Tibial artery (tissue), 4 donors: ENCODE results near the gene TAS2R31.

Source experiments
- DNase-seq, 2 donors: peaks; one replicate each; pipeline ENCODE4 v3.0.0-alpha.2; 2019
- H3K27ac ChIP-seq, 2 donors: fragments of 200-600 bp; sonication (generic) in 1 of 2; 1 replicate in 1 of 2; 2 replicates in 1 of 2; pipeline ENCODE4 v1.5.1; 2018 to 2019; ENCODE audit warnings: mild to moderate bottlenecking in 1 of 2
- H3K27me3 ChIP-seq, 2 donors: fragments of 200-600 bp; sonication (generic) in 1 of 2; one replicate each; pipeline versions ENCODE4 v1.5.1 to v1.6.0; 2016 to 2019
- H3K36me3 ChIP-seq, 3 donors: fragments of 200-600 bp; sonication (generic) in 2 of 3; one replicate each; pipeline ENCODE4 v1.5.1; 2016 to 2019; ENCODE audit warnings: mild to moderate bottlenecking in 2 of 3
- H3K4me1 ChIP-seq, 4 donors: fragments of 200-600 bp; sonication (generic) in 2 of 4; 1 replicate in 3 of 4; 2 replicates in 1 of 4; pipeline ENCODE4 v1.5.1; 2016 to 2019
- H3K4me3 ChIP-seq, 2 donors: fragments of 200-600 bp; sonication (generic) in 1 of 2; 1 replicate in 1 of 2; 2 replicates in 1 of 2; pipeline ENCODE4 v1.5.1; 2018 to 2019; ENCODE audit warnings: mild to moderate bottlenecking in 2 of 2
- H3K9me3 ChIP-seq, 3 donors: fragments of 200-600 bp; sonication (generic) in 1 of 3; one replicate each; pipeline ENCODE4 v1.5.1; 2016 to 2019
- intact Hi-C: fragments of 100-400 bp; cut with DNase I; formaldehyde crosslinking; loops from one replicate; pipeline ENCODE4 v1.15.0; 2023; ENCODE audit warnings: low total_unique reads
- TF ChIP-seq, protein P1 (sequence below), 2 experiments: fragments of 200-600 bp in 1 of 2; fragments of 450-650 bp in 1 of 2; IDR thresholded peaks; one replicate each; pipeline ENCODE4 v1.5.1; 2017 to 2019; ENCODE audit warnings: antibody characterized with exemption in 2 of 2, mild to moderate bottlenecking in 1 of 2, moderate library complexity in 1 of 2

Gene TAS2R31

DNA sequence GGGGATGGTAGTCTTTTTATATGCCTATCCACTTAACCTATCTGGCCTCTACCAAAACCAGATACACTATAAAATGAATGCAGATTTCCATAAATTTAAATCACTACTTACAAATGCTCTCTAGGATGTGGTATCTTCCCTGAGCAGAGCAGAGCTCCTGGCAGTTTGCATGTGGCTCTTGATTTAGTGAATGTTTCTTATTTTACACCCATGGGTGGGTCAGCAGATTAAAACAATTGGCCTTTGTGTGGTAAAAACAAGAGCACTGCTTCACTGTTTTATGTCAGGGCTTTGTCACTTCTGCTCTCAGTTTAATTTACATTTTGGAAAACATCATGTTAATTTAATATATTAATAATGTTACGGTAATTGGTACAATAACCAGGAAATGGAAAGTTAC is 14.3 kb downstream of the TAS2R31 start:
- Histone ChIP-seq H3K36me3 (no peaks in the 10 kb centered on the region), H3K27me3 (no peaks in the 10 kb centered on the region), H3K4me1 (no peaks in the 10 kb centered on the region), H3K27ac (no peak overlapping the region), H3K4me3 (no peak overlapping the region), H3K9me3 (no peaks in the 10 kb centered on the region)
- TF ChIP-seq, protein P1, sequence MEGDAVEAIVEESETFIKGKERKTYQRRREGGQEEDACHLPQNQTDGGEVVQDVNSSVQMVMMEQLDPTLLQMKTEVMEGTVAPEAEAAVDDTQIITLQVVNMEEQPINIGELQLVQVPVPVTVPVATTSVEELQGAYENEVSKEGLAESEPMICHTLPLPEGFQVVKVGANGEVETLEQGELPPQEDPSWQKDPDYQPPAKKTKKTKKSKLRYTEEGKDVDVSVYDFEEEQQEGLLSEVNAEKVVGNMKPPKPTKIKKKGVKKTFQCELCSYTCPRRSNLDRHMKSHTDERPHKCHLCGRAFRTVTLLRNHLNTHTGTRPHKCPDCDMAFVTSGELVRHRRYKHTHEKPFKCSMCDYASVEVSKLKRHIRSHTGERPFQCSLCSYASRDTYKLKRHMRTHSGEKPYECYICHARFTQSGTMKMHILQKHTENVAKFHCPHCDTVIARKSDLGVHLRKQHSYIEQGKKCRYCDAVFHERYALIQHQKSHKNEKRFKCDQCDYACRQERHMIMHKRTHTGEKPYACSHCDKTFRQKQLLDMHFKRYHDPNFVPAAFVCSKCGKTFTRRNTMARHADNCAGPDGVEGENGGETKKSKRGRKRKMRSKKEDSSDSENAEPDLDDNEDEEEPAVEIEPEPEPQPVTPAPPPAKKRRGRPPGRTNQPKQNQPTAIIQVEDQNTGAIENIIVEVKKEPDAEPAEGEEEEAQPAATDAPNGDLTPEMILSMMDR (IDR thresholded peaks at IDR 0.05), result no peak
- intact Hi-C loops, result no loop called here
- no peak for DNase-seq

DNA sequence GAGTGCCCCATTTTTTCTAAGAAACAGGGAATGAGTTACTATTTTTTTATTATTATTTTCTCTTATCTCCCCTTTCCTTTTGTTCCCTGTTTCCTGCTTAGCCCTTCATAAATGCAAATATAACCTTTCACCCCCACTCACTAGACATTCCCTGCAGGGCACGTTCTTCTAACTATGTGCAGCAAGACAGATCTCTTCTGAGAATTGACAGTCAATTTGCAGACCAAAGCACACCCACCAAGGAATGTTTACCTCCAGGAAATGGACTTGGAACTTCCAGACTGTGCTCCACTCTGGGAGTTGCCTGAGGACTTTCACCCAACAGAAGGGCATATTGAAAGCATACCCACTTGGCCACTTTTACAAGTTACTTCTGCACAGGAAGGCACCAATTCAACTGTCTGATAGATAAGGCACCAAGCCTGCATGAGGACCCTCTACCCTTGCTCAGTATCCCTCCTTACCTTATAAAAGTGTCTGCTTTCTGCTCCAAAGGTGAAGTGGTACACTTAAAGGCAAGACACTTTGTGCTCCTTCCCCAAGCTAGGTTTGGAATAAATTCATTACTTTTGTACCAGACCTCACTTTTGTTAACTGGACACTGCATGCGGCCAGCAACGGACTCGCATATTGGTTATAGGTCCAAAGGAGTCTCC is 15.3 kb downstream of the TAS2R31 start:
- intact Hi-C loops, result no loop called here
- TF ChIP-seq, protein P1 (IDR thresholded peaks at IDR 0.05), result no peak
- Histone ChIP-seq H3K27me3 (no peaks in the 10 kb centered on the region), H3K9me3 (no peaks in the 10 kb centered on the region), H3K27ac (no peak overlapping the region), H3K4me1 (no peaks in the 10 kb centered on the region), H3K4me3 (no peak overlapping the region), H3K36me3 (no peaks in the 10 kb centered on the region)
- no peak for DNase-seq

DNA sequence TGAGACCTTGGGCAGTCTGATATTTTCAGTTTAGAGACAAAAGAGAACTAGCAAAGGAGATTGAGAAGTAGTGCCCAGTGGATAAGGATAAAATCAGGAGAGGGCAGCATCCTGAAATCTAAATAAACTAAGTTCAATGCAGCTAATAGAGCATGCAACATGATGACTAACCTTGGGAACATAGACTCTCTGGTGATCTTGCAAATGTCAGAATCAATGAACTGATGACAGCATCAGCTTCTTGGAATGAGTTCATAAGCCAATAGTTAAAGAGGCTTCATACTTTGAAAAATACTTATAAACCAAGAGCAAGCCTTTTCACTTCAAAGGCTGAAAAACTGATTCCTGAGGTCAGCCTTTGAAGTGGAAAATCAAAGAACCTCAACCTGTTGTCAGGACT is 17.0 kb downstream of the TAS2R31 start:
- H3K9me3 ChIP-seq, result no peaks in the 10 kb centered on the region
- no peak for DNase-seq
- no peak overlapping the region for H3K27ac ChIP-seq
- no peaks in the 10 kb centered on the region for H3K4me1 ChIP-seq
- no peak overlapping the region for H3K4me3 ChIP-seq
- no peaks in the 10 kb centered on the region for H3K27me3 ChIP-seq
- intact Hi-C loops, result no loop called here
- TF ChIP-seq, protein P1 (IDR thresholded peaks at IDR 0.05), result no peak
- no peaks in the 10 kb centered on the region for H3K36me3 ChIP-seq

DNA sequence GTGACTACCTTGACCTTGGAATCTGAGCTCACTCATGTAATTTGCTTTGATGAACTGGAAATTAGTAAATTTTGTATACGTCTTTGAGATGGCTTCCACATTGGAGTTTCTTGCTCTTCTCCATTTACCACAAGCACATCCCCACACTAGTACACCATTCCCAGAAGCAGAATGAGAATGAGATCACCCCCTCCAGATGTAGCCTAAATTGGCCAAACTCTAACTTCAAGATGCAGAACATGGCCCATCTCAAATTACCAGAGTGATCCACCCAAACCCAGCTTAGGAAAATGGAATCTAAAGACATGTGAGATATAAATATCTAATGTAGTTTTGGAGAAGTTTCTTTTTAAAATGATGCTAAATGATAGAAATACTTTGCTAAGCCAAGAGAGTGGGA is 23.6 kb downstream of the TAS2R31 start:
- no peak overlapping the region for H3K4me3 ChIP-seq
- H3K36me3 ChIP-seq, result no peaks in the 10 kb centered on the region
- H3K27me3 ChIP-seq, result no peaks in the 10 kb centered on the region
- intact Hi-C loops, result no loop called here
- TF ChIP-seq, protein P1 (IDR thresholded peaks at IDR 0.05), result no peak
- H3K4me1 ChIP-seq, result no peaks in the 10 kb centered on the region
- no peak overlapping the region for H3K27ac ChIP-seq
- no peak for DNase-seq
- H3K9me3 ChIP-seq, result no peaks in the 10 kb centered on the region

DNA sequence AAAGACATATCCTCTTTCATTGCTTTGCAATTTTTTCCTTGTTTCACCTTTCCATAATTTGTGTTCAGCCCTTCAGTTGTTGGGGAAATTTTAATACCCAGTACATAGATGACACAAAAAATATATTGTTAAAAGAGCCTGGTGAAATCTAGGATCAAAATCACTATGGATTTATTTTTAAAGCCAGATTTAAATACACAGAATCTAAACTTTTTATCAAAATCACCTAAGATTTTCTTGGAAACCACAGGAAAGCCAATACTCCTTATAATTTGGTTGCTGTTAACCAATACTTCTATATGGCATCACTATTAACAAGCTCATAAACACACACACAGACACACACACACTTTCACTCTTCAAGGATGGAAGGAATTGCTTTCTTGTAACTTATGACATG is 33.0 kb downstream of the TAS2R31 start, which contains the start of gene TAS2R20:
TAS2R20 (minus strand) TSS at position 101 of the 400 bp plus-strand sequence. CDS start 429 bp downstream, outside the sequence.
- TF ChIP-seq, protein P1 (IDR thresholded peaks at IDR 0.05), result no peak
- no peaks in the 10 kb centered on the region for H3K36me3 ChIP-seq
- intact Hi-C loops, result no loop called here
- no peaks in the 10 kb centered on the region for H3K9me3 ChIP-seq
- H3K4me1 ChIP-seq, result no peaks in the 10 kb centered on the region
- H3K4me3 ChIP-seq, result no peak within 1 kb of the TSS
- no peak for DNase-seq
- H3K27ac ChIP-seq, result no peak within 1 kb of the TSS
- no peaks in the 10 kb centered on the region for H3K27me3 ChIP-seq

DNA sequence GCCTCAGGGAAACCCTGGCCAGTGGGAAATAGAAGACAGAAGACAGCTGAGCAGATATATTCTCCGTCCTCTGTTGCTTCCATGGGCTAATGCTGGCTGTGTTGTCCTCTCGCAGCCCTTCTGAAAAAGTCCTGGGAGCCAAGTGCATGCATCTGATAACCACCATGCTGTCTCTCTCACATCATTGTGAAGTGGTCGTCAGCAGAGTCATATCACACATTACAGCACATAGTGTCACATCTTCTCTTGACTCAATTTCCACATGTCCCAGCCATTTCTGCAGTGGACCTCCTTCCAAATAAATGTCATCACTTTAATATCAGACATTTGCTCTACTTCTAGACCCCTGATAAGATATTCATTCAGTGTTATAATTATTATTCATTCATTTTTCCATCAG is 36.9 kb downstream of the TAS2R31 start:
- no peaks in the 10 kb centered on the region for H3K9me3 ChIP-seq

More for the DNA sequence above, 36.9 kb downstream of the TAS2R31 start:
- intact Hi-C loops, result no loop called here
- TF ChIP-seq, protein P1 (IDR thresholded peaks at IDR 0.05), result no peak
- H3K36me3 ChIP-seq, result no peaks in the 10 kb centered on the region
- H3K4me1 ChIP-seq, result no peaks in the 10 kb centered on the region
- no peak overlapping the region for H3K4me3 ChIP-seq
- no peak overlapping the region for H3K27ac ChIP-seq
- DNase-seq, result no peak
- no peaks in the 10 kb centered on the region for H3K27me3 ChIP-seq
